Mesodermal cell (in vitro differentiated cells): ENCODE data around the gene MYOZ2. TPM values are rescaled to one million over a fixed set of nuclear protein-coding genes. Genes with fewer than 3 reads are reported as not detected.

ENCODE experiments used
- H3K27ac ChIP-seq: 2 replicates; pipeline ENCODE4 v1.7.0; 2013; ENCODE audit warnings: mild to moderate bottlenecking, low read depth, low read length, moderate library complexity; ENCODE audit not compliant: severe bottlenecking
- H3K36me3 ChIP-seq: 2 replicates; pipeline ENCODE4 v1.7.1; 2013; ENCODE audit warnings: mild to moderate bottlenecking, low read length, moderate library complexity; ENCODE audit not compliant: control insufficient read depth, insufficient read depth
- H3K4me1 ChIP-seq: one replicate; pipeline ENCODE4 v1.7.1; 2013; ENCODE audit warnings: mild to moderate bottlenecking, low read length; ENCODE audit not compliant: insufficient read depth, control insufficient read depth, poor library complexity, severe bottlenecking
- H3K4me3 ChIP-seq: 2 replicates; pipeline ENCODE4 v1.7.0; 2013; ENCODE audit warnings: low read length, control low read depth, mild to moderate bottlenecking; ENCODE audit not compliant: insufficient read depth, poor library complexity, severe bottlenecking; ENCODE audit errors: extremely low read depth
- H3K9me3 ChIP-seq: 2 replicates; pipeline ENCODE4 v1.7.1; 2013; ENCODE audit warnings: mild to moderate bottlenecking, low read length, moderate library complexity; ENCODE audit not compliant: control insufficient read depth
- WGBS, 2 experiments: methylation state at CpG; one replicate each; pipeline ENCODE4 v1.1.5; 2013; ENCODE audit warnings: missing lambda C conversion rate in 2 of 2; ENCODE audit not compliant: insufficient coverage in 2 of 2; 5-methylcytosine and 5-hydroxymethylcytosine counted together
- polyA plus RNA-seq, 2 experiments: library from polyadenylated mRNA; stranded (reverse); fragments of 50-300 nt; gene quantifications; one replicate each; pipeline ENCODE4 v1.2.3, GENCODE V29; 2013

The MYOZ2 gene
- polyA plus RNA-seq (2013, experiment 1 of 2) = 7.9 TPM
- polyA plus RNA-seq (2013, experiment 2 of 2) = 6.9 TPM

GRCh38 chr4:119135721-119136121 lies at the start of gene MYOZ2:
TSS of gene MYOZ2 (plus strand) at chr4:119135832. CDS start at chr4:119136526, 694 bp downstream.
- Histone ChIP-seq H3K4me1 (peaks cover 46% of the 10 kb centered on the region), H3K36me3 (no peaks in the 10 kb centered on the region), H3K9me3 (no peaks in the 10 kb centered on the region), H3K4me3 (no peak within 1 kb of the TSS), H3K27ac (peak within 1 kb of the TSS; percentile 47)
- WGBS, 2 experiments = 100% methylated on average over 1 of the region's 2 CpGs; no CpG with 5 or more reads in 1 of the 2 experiments

GRCh38 chr4:119087121-119087520 lies 48.5 kb upstream of the MYOZ2 start:
- H3K27ac ChIP-seq = no peak overlapping the region
- WGBS, 2 experiments = 70 to 72% methylated on average over 2 of the region's 3 CpGs
- H3K4me1 ChIP-seq = peaks cover 3% of the 10 kb centered on the region
- no peaks in the 10 kb centered on the region for H3K36me3 ChIP-seq
- H3K9me3 ChIP-seq = peaks cover 4% of the 10 kb centered on the region
- H3K4me3 ChIP-seq = no peak overlapping the region

- Histone ChIP-seq H3K4me1 (no peaks in the 10 kb centered on the region), H3K4me3 (no peak overlapping the region), H3K36me3 (no peaks in the 10 kb centered on the region), H3K9me3 (peaks cover 4% of the 10 kb centered on the region), H3K27ac (no peak overlapping the region)
- 78 to 100% methylated on average over 2 of the region's 5 CpGs for WGBS, 2 experiments
These were observed 48.0 kb upstream of the MYOZ2 start for GRCh38 chr4:119087656-119088055.

- peaks cover 10% of the 10 kb centered on the region for H3K4me1 ChIP-seq
- peak overlapping the region; percentile 24 for H3K27ac ChIP-seq
- H3K36me3 ChIP-seq = no peaks in the 10 kb centered on the region
- H3K9me3 ChIP-seq = peaks cover 4% of the 10 kb centered on the region
- no peak overlapping the region for H3K4me3 ChIP-seq
- 63% methylated on average over 3 of the region's 5 CpGs; no CpG with 5 or more reads in 1 of the 2 experiments for WGBS, 2 experiments
These were observed 42.4 kb upstream of the MYOZ2 start for GRCh38 chr4:119093042-119093827.

GRCh38 chr4:119097282-119097900 lies 38.2 kb upstream of the MYOZ2 start:
- no peak overlapping the region for H3K27ac ChIP-seq
- no peak overlapping the region for H3K4me3 ChIP-seq
- H3K36me3 ChIP-seq = no peaks in the 10 kb centered on the region
- no peaks in the 10 kb centered on the region for H3K9me3 ChIP-seq
- whole genome bisulfite sequencing, 2 experiments = 100% methylated on average over 1 of the region's 2 CpGs; no CpG with 5 or more reads in 1 of the 2 experiments
- H3K4me1 ChIP-seq = peaks cover 14% of the 10 kb centered on the region

- no peak overlapping the region for H3K27ac ChIP-seq
- 100% methylated on average over 1 of the region's 1 CpG; no CpG with 5 or more reads in 1 of the 2 experiments for WGBS, 2 experiments
- H3K36me3 ChIP-seq = no peaks in the 10 kb centered on the region
These were observed 37.3 kb upstream of the MYOZ2 start for GRCh38 chr4:119098306-119098705.

GRCh38 chr4:119099227-119099810 lies 36.3 kb upstream of the MYOZ2 start:
- 100% methylated on average over 1 of the region's 1 CpG for WGBS, 2 experiments
- Histone ChIP-seq H3K36me3 (no peaks in the 10 kb centered on the region), H3K9me3 (no peaks in the 10 kb centered on the region), H3K27ac (no peak overlapping the region), H3K4me3 (no peak overlapping the region), H3K4me1 (peaks cover 19% of the 10 kb centered on the region)

More at GRCh38 chr4:119098306-119098705, 37.3 kb upstream of the MYOZ2 start:
- peaks cover 17% of the 10 kb centered on the region for H3K4me1 ChIP-seq
- H3K9me3 ChIP-seq = no peaks in the 10 kb centered on the region
- no peak overlapping the region for H3K4me3 ChIP-seq

- WGBS, 2 experiments = 0 to 60% methylated on average over 1 of the region's 1 CpG
- H3K36me3 ChIP-seq = no peaks in the 10 kb centered on the region
These were observed 35.0 kb upstream of the MYOZ2 start for GRCh38 chr4:119100655-119101054.

GRCh38 chr4:119103263-119103662 lies 32.4 kb upstream of the MYOZ2 start:
- peak overlapping the region; percentile 91 for H3K27ac ChIP-seq

More at GRCh38 chr4:119100655-119101054, 35.0 kb upstream of the MYOZ2 start:
- no peak overlapping the region for H3K4me3 ChIP-seq
- H3K27ac ChIP-seq = no peak overlapping the region
- no peaks in the 10 kb centered on the region for H3K9me3 ChIP-seq
- H3K4me1 ChIP-seq = peaks cover 25% of the 10 kb centered on the region

GRCh38 chr4:119104644-119105273 lies 30.9 kb upstream of the MYOZ2 start:
- H3K4me3 ChIP-seq = no peak overlapping the region
- WGBS, 2 experiments = 100% methylated on average over 3 of the region's 4 CpGs; no CpG with 5 or more reads in 1 of the 2 experiments
- peaks cover 39% of the 10 kb centered on the region for H3K4me1 ChIP-seq
- H3K27ac ChIP-seq = no peak overlapping the region
- no peaks in the 10 kb centered on the region for H3K36me3 ChIP-seq
- H3K9me3 ChIP-seq = no peaks in the 10 kb centered on the region

More at GRCh38 chr4:119103263-119103662, 32.4 kb upstream of the MYOZ2 start:
- no peak overlapping the region for H3K4me3 ChIP-seq
- no peaks in the 10 kb centered on the region for H3K36me3 ChIP-seq
- H3K4me1 ChIP-seq = peaks cover 39% of the 10 kb centered on the region
- 67 to 100% methylated on average over 1 of the region's 2 CpGs for WGBS, 2 experiments
- no peaks in the 10 kb centered on the region for H3K9me3 ChIP-seq
